K562 (cell line): ENCODE data around the gene CD55. TPM values are rescaled to one million over a fixed set of nuclear protein-coding genes. Genes with fewer than 3 reads are reported as not detected.

ENCODE experiments used
- BCOR ChIP-seq: fragments of 450-650 bp; IDR thresholded peaks from 2 replicates; pipeline ENCODE4 v1.6.1; 2016
- HCFC1 ChIP-seq: IDR thresholded peaks from 2 replicates; pipeline ENCODE4 v1.6.1; 2012; ENCODE audit warnings: low read depth, low read length, improper control_type of control experiment
- HDAC1 ChIP-seq, 2 experiments: fragments of 450-650 bp; IDR thresholded peaks; 2 replicates each; pipeline ENCODE4 v1.6.1; 2016 to 2017; ENCODE audit warnings: inconsistent platforms in 1 of 2, mild to moderate bottlenecking in 1 of 2, moderate library complexity in 1 of 2
- HNRNPL ChIP-seq: fragments of 200-400 bp; formaldehyde crosslinking; IDR thresholded peaks from 2 replicates; pipeline ENCODE4 v1.6.1; 2017; ENCODE audit warnings: low read depth, mild to moderate bottlenecking, low read length
- MXI1 ChIP-seq: IDR thresholded peaks from 2 replicates; pipeline ENCODE4 v1.6.1; 2011; ENCODE audit warnings: low read depth, mild to moderate bottlenecking, improper control_type of control experiment, low read length
- NELFE ChIP-seq: IDR thresholded peaks from 2 replicates; pipeline ENCODE4 v1.6.1; 2011; ENCODE audit warnings: mild to moderate bottlenecking; ENCODE audit not compliant: insufficient read depth, insufficient read length
- NR2C1 ChIP-seq, 2 experiments: fragments of 450-650 bp; IDR thresholded peaks; 2 replicates each; pipeline ENCODE4 v1.6.1; 2017; ENCODE audit warnings: mild to moderate bottlenecking in 2 of 2, antibody characterized with exemption in 1 of 2, inconsistent platforms in 1 of 2, missing compliant biosample characterization in 1 of 2, missing genetic modification characterization in 1 of 2
- RFX5 ChIP-seq: IDR thresholded peaks from 2 replicates; pipeline ENCODE4 v1.6.1; 2011; ENCODE audit warnings: low read depth, mild to moderate bottlenecking, improper control_type of control experiment, low read length
- SMARCB1 ChIP-seq: IDR thresholded peaks from 2 replicates; pipeline ENCODE4 v1.6.1; 2011; ENCODE audit warnings: improper control_type of control experiment, low read depth; ENCODE audit not compliant: insufficient read length
- TCF3 ChIP-seq: sonication (generic); formaldehyde crosslinking; IDR thresholded peaks from 2 replicates; pipeline ENCODE4 v1.4.0; 2020; ENCODE audit warnings: mild to moderate bottlenecking, missing genetic modification reagents
- THRAP3 ChIP-seq: fragments of 450-650 bp; IDR thresholded peaks from 2 replicates; pipeline ENCODE4 v1.6.1; 2016; ENCODE audit warnings: mild to moderate bottlenecking, inconsistent platforms, borderline replicate concordance
- XRCC4 ChIP-seq: IDR thresholded peaks from one replicate; pipeline ENCODE4 v1.6.1; 2011; ENCODE audit not compliant: insufficient read depth, insufficient read length; ENCODE audit errors: extremely low read depth
- ZBTB9 ChIP-seq: fragments of 450-650 bp; formaldehyde crosslinking; IDR thresholded peaks from 2 replicates; pipeline ENCODE4 v1.4.0; 2020; ENCODE audit warnings: mild to moderate bottlenecking, moderate library complexity
- ZNF449 ChIP-seq: fragments of 250-450 bp; sonication (Bioruptor Pico); IDR thresholded peaks from 2 replicates; pipeline ENCODE4 v1.8.0; 2022; ENCODE audit warnings: moderate library complexity, mild to moderate bottlenecking, inconsistent platforms
- ZNF586 ChIP-seq: fragments of 450-650 bp; formaldehyde crosslinking; conservative IDR thresholded peaks from 2 replicates; pipeline ENCODE4 v1.4.0; 2020; ENCODE audit warnings: mild to moderate bottlenecking, moderate library complexity
- ZNF707 ChIP-seq: fragments of 250-450 bp; sonication (Bioruptor Pico); conservative IDR thresholded peaks from 2 replicates; pipeline ENCODE4 v1.8.0; 2022; ENCODE audit warnings: inconsistent platforms, mild to moderate bottlenecking, moderate library complexity
- polyA plus RNA-seq, 8 experiments: library from polyadenylated mRNA; depleted of rRNA in 4 of 8; stranded (reverse) in 5 of 8; unstranded in 3 of 8; fragments of >200 nt; fragmentation: Nextera tagmentation in 2 of 8; fragmentation: Illumina TruSeq in 1 of 8; extraction: Ambion mirVana in 2 of 8; extraction: Trizol in 1 of 8; gene quantifications; 2 replicates each; pipeline versions ENCODE4 v1.2.1 to v1.2.3, GENCODE V29; 2011 to 2014; ENCODE audit warnings: inconsistent platforms in 1 of 8, missing spikeins in 1 of 8
- total RNA-seq, 7 experiments: library from RNA; depleted of rRNA in 6 of 7; stranded (reverse); fragments of >200 nt in 6 of 7; fragmentation: Illumina TruSeq in 2 of 7; extraction: Trizol in 2 of 7; gene quantifications; 2 replicates each; pipeline versions ENCODE4 v1.2.1 to v1.2.3, GENCODE V29; 2011 to 2021; ENCODE audit warnings: low replicate concordance in 1 of 7
- TF ChIP-seq, protein P1 (sequence below): sonication (generic); formaldehyde crosslinking; IDR thresholded peaks from 2 replicates; pipeline ENCODE4 v1.8.1; 2022; ENCODE audit warnings: missing genetic modification reagents
- TF ChIP-seq, protein P2 (sequence below): fragments of 450-650 bp; IDR thresholded peaks from 2 replicates; pipeline ENCODE4 v1.6.1; 2018; ENCODE audit warnings: mild to moderate bottlenecking, low read depth; ENCODE audit not compliant: partially characterized antibody

CD55 gene
- total and polyA plus RNA-seq, 9 of the 15 experiments (the other 6 are each of a cell fraction or from before 2014, with no cell fraction given): 17.7 to 150 (median 97.0) TPM

DNA sequence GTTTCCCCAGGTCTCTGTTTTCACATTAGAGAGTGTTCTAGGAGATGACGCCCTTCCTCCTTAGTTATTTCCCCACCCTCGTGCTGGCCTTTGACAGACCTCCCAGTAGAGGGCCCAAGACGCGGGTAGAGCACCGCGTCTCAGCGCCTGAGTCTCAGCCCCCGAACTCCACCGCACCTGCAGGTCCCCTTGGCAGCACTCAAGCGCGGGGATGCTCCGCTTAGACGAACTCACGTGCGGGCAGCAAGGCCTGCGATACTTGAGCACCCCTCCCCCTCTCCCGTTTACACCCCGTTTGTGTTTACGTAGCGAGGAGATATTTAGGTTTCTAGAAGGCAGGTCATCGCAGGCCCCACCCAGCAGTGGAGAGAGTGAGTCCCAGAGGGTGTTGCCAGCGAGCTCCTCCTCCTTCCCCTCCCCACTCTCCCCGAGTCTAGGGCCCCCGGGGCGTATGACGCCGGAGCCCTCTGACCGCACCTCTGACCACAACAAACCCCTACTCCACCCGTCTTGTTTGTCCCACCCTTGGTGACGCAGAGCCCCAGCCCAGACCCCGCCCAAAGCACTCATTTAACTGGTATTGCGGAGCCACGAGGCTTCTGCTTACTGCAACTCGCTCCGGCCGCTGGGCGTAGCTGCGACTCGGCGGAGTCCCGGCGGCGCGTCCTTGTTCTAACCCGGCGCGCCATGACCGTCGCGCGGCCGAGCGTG, at the start of gene CD55 (continued):
- TF ChIP-seq ZNF449 (no peak), BCOR (peak; percentile 69; the same call in 1 of the 2 replicates), TCF3 (CRISPR knock-in tag) (peak; percentile 54), ZNF707 (no peak), HNRNPL (no peak; the same call in 1 of the 2 replicates), XRCC4 (no peak), ZNF586 (CRISPR knock-in tag) (no peak), HDAC1 (IDR thresholded peaks at IDR 0.05) (peak in 1 of 2 experiments; percentile 71; a peak in 2 of 4 replicates), ZBTB9 (CRISPR knock-in tag) (peak; percentile 45; the same call in 1 of the 2 replicates), HCFC1 (peak; percentile 44; the same call in 1 of the 2 replicates), SMARCB1 (peak; percentile 18), MXI1 (peak; percentile 77), NELFE (no peak), NR2C1 (IDR thresholded peaks at IDR 0.05) (no peak; the same call in 1 of the 2 replicates), NR2C1 (tag; IDR thresholded peaks at IDR 0.05) (peak; percentile 65), THRAP3 (no peak), RFX5 (peak; percentile 8; the same call in 1 of the 2 replicates)
- TF ChIP-seq, protein P1, sequence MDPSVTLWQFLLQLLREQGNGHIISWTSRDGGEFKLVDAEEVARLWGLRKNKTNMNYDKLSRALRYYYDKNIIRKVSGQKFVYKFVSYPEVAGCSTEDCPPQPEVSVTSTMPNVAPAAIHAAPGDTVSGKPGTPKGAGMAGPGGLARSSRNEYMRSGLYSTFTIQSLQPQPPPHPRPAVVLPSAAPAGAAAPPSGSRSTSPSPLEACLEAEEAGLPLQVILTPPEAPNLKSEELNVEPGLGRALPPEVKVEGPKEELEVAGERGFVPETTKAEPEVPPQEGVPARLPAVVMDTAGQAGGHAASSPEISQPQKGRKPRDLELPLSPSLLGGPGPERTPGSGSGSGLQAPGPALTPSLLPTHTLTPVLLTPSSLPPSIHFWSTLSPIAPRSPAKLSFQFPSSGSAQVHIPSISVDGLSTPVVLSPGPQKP (CRISPR knock-in tag): no peak
- TF ChIP-seq, protein P2, sequence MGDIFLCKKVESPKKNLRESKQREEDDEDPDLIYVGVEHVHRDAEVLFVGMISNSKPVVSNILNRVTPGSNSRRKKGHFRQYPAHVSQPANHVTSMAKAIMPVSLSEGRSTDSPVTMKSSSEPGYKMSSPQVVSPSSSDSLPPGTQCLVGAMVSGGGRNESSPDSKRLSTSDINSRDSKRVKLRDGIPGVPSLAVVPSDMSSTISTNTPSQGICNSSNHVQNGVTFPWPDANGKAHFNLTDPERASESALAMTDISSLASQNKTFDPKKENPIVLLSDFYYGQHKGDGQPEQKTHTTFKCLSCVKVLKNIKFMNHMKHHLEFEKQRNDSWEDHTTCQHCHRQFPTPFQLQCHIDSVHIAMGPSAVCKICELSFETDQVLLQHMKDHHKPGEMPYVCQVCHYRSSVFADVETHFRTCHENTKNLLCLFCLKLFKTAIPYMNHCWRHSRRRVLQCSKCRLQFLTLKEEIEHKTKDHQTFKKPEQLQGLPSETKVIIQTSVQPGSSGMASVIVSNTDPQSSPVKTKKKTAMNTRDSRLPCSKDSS: no peak
